ENCODE data around the gene FGF14.

DNA sequence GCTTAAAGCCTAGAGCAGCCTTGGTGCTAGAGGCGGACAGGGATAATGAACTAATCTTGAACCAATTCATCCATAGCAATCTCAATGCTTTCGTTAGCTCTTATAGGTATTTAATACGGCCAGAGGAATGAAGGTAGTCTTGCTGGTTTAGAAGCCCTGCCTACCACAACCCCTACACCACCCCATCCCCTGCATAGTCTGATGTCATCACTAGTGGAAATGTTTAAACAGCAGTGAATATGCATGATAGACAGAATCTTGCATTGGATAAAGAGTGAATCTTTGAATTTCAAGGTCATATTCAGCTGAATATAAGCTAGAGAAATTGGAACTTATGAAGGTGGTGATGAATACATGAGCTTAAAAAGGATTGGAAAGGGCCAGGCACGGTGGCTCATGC is 627.5 kb downstream of the FGF14 start:
- TF ChIP-seq EZH2phosphoT487 (conservative IDR thresholded peaks at IDR 0.05; ENCODE audit: low read length): no peak
- TF ChIP-seq, protein P1, sequence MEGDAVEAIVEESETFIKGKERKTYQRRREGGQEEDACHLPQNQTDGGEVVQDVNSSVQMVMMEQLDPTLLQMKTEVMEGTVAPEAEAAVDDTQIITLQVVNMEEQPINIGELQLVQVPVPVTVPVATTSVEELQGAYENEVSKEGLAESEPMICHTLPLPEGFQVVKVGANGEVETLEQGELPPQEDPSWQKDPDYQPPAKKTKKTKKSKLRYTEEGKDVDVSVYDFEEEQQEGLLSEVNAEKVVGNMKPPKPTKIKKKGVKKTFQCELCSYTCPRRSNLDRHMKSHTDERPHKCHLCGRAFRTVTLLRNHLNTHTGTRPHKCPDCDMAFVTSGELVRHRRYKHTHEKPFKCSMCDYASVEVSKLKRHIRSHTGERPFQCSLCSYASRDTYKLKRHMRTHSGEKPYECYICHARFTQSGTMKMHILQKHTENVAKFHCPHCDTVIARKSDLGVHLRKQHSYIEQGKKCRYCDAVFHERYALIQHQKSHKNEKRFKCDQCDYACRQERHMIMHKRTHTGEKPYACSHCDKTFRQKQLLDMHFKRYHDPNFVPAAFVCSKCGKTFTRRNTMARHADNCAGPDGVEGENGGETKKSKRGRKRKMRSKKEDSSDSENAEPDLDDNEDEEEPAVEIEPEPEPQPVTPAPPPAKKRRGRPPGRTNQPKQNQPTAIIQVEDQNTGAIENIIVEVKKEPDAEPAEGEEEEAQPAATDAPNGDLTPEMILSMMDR (IDR thresholded peaks at IDR 0.05; ENCODE audit: insufficient read depth, low read length, poor library complexity, severe bottlenecking): no peak
